HCT116 (cell line): Measurements from ENCODE around the gene SRPK2. TPM values are rescaled to one million over a fixed set of nuclear protein-coding genes. Genes with fewer than 3 reads are reported as not detected.

ENCODE experiments used
- ATAC-seq: fragments of 200-7000 bp; cut with Tn5 transposase; 2 replicates; pipeline ENCODE4 v1.9.1; 2020; ENCODE audit warnings: mild to moderate bottlenecking, moderate library complexity
- BruUV-seq: library from RNA; stranded (reverse); fragments of 400-500 nt; replicated peaks from 2 replicates; lab custom pipeline; 2021; lab: Mats Ljungman, UMichigan
- CTCF ChIA-PET: fragments of 300-600 bp; sonication (Branson Sonifier 250); formaldehyde crosslinking; loops from one replicate; lab custom pipeline; 2021; ENCODE audit warnings: antibody characterized with exemption; lab: Charles Lee
- POLR2A ChIA-PET: fragments of 300-600, 350-600 bp; sonication (Branson Sonifier 250); formaldehyde crosslinking; loops from one replicate; lab custom pipeline; 2021; ENCODE audit warnings: antibody characterized with exemption; lab: Charles Lee
- RAD21 ChIA-PET, 2 experiments: fragments of 300-600 bp; sonication (Branson Sonifier 250); formaldehyde crosslinking; loops; one replicate each; lab custom pipeline; 2023; ENCODE audit warnings: low total read pairs in 2 of 2; ENCODE audit not compliant: uncharacterized antibody in 2 of 2, unreplicated experiment in 2 of 2, low non-redundant PET in 1 of 2; lab: Charles Lee
- DNase-seq: peaks from one replicate; pipeline ENCODE4 v3.0.0-alpha.2; 2010; ENCODE audit warnings: low read depth, low spot score
- H2AFZ ChIP-seq: fragments of 200-600 bp; shearing (Covaris generic), sonication (generic); 2 replicates; pipeline ENCODE4 v1.6.1; 2017; ENCODE audit warnings: low read depth, mixed run types, mixed read lengths, antibody characterized with exemption, low read length; ENCODE audit not compliant: poor library complexity, severe bottlenecking
- H3K27ac ChIP-seq: 2 replicates; pipeline ENCODE4 v1.5.1; 2012; ENCODE audit warnings: low read depth, low read length
- H3K27me3 ChIP-seq: fragments of 200-600 bp; sonication (generic); 2 replicates; pipeline ENCODE4 v1.6.1; 2016; ENCODE audit warnings: mixed run types, low read length, mixed read lengths; ENCODE audit not compliant: insufficient read depth
- H3K36me3 ChIP-seq, 2 experiments: fragments of 200-500 bp in 1 of 2; fragments of 200-600 bp in 1 of 2; sonication (Bioruptor generic) in 1 of 2; sonication (generic) in 1 of 2; 2 replicates each; pipeline versions ENCODE4 v1.5.1 to v1.6.1; 2014 to 2016; ENCODE audit warnings: low read length in 2 of 2, inconsistent platforms in 1 of 2, mixed read lengths in 1 of 2, mixed run types in 1 of 2; ENCODE audit not compliant: insufficient read depth in 2 of 2, control insufficient read depth in 1 of 2
- H3K4me1 ChIP-seq, 2 experiments: fragments of 200-600 bp in 1 of 2; sonication (generic) in 1 of 2; 2 replicates each; pipeline versions ENCODE4 v1.5.1 to v1.6.1; 2012 to 2017; ENCODE audit warnings: low read length in 2 of 2, inconsistent platforms in 1 of 2, mild to moderate bottlenecking in 1 of 2, mixed read lengths in 1 of 2, mixed run types in 1 of 2, moderate library complexity in 1 of 2; ENCODE audit not compliant: insufficient read depth in 2 of 2, control insufficient read depth in 1 of 2
- H3K4me2 ChIP-seq: fragments of 200-600 bp; sonication (generic); 2 replicates; pipeline ENCODE4 v1.6.1; 2017; ENCODE audit warnings: mixed run types, low read length, mixed read lengths
- H3K4me3 ChIP-seq, 2 experiments: fragments of 200-600 bp in 1 of 2; sonication (generic) in 1 of 2; replicated peaks in 1 of 2; 2 replicates each; pipeline ENCODE4 v1.5.1; 2011 to 2016; ENCODE audit warnings: low read length in 2 of 2, control low read depth in 1 of 2, low read depth in 1 of 2, mild to moderate bottlenecking in 1 of 2, mixed read lengths in 1 of 2, mixed run types in 1 of 2
- H3K79me2 ChIP-seq: fragments of 200-600 bp; sonication (generic); 2 replicates; pipeline ENCODE4 v1.6.1; 2017; ENCODE audit warnings: mild to moderate bottlenecking, mixed run types, low read length, moderate library complexity, mixed read lengths; ENCODE audit not compliant: insufficient read depth
- H3K9ac ChIP-seq: fragments of 200-600 bp; sonication (generic); 2 replicates; pipeline ENCODE4 v1.6.1; 2016; ENCODE audit warnings: low read length, mixed read lengths
- H3K9me2 ChIP-seq: fragments of 200-600 bp; sonication (generic), shearing (Covaris generic); 2 replicates; pipeline ENCODE4 v1.6.1; 2017; ENCODE audit warnings: mixed run types, mild to moderate bottlenecking, moderate library complexity; ENCODE audit not compliant: insufficient read depth
- H3K9me3 ChIP-seq, 2 experiments: fragments of 200-500 bp in 1 of 2; fragments of 200-600 bp in 1 of 2; sonication (Bioruptor generic) in 1 of 2; sonication (generic) in 1 of 2; 2 replicates each; pipeline ENCODE4 v1.6.1; 2014 to 2017; ENCODE audit warnings: low read length in 2 of 2, mixed read lengths in 2 of 2, inconsistent platforms in 1 of 2, low read depth in 1 of 2, mild to moderate bottlenecking in 1 of 2, mixed run types in 1 of 2, moderate library complexity in 1 of 2; ENCODE audit not compliant: control insufficient read depth in 1 of 2, insufficient read depth in 1 of 2
- H4K20me1 ChIP-seq: fragments of 200-600 bp; sonication (generic), shearing (Covaris generic); 2 replicates; pipeline ENCODE4 v1.6.1; 2017; ENCODE audit warnings: mixed run types, mild to moderate bottlenecking, moderate library complexity; ENCODE audit not compliant: insufficient read depth
- CEBPB ChIP-seq: IDR thresholded peaks from 2 replicates; pipeline ENCODE4 v1.6.1; 2012; ENCODE audit warnings: low read depth
- EGR1 ChIP-seq: IDR thresholded peaks from 2 replicates; pipeline ENCODE4 v1.6.1; 2012; ENCODE audit warnings: low read depth
- EZH2 ChIP-seq: fragments of 200-600 bp; sonication (generic); IDR thresholded peaks from 2 replicates; pipeline ENCODE4 v1.6.1; 2017; ENCODE audit warnings: antibody characterized with exemption, mixed run types
- JUND ChIP-seq: IDR thresholded peaks from 2 replicates; pipeline ENCODE4 v1.6.1; 2012
- SIN3A ChIP-seq: IDR thresholded peaks from 2 replicates; pipeline ENCODE4 v1.6.1; 2012; ENCODE audit warnings: low read depth
- YY1 ChIP-seq: IDR thresholded peaks from 2 replicates; pipeline ENCODE4 v1.6.1; 2011; ENCODE audit warnings: low read length, low read depth, moderate library complexity, mild to moderate bottlenecking; ENCODE audit not compliant: insufficient replicate concordance; ENCODE audit errors: extremely low read depth
- ZFX ChIP-seq: fragments of 450-650 bp; IDR thresholded peaks from 2 replicates; pipeline ENCODE4 v1.6.1; 2017
- intact Hi-C: fragments of 100-400 bp; cut with micrococcal nuclease; formaldehyde crosslinking; loops from 2 replicates; pipeline ENCODE4 v1.10.0; 2022
- total RNA-seq: library from RNA; stranded (reverse); gene quantifications from one replicate; pipeline ENCODE4 v1.2.1, GENCODE V29; 2021; ENCODE audit not compliant: unreplicated experiment
- TF ChIP-seq, protein P1 (sequence below): IDR thresholded peaks from 2 replicates; pipeline ENCODE4 v1.6.1; 2012
- TF ChIP-seq, protein P2 (sequence below): IDR thresholded peaks from 2 replicates; pipeline ENCODE4 v1.6.1; 2012
- TF ChIP-seq, protein P3 (sequence below): IDR thresholded peaks from 2 replicates; pipeline ENCODE4 v1.6.1; 2011; ENCODE audit warnings: mild to moderate bottlenecking, low read length, moderate library complexity; ENCODE audit not compliant: insufficient replicate concordance; ENCODE audit errors: extremely low read depth

Gene SRPK2
- total RNA-seq, 1 experiment from 2014 or later, result 37.4 TPM

DNA sequence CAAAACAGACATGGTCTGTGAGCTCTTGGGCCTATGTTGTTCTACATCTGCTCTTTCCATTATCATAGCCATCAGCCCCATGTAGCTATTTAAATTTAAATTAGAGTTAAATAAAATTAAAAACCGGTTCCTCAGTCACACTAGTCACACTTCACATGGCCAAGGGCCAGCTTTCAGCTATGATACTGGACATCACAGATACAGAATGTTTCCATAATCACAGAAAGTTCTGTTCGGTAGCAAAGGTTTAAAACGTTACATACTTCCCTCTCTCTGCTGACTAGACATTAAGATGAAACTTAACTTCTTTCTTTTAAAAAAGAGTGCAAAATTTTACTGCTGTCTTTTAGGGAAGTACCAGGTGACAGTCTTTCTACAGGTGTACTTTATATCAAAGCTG, 43.0 kb downstream of the SRPK2 start:
- Histone ChIP-seq H3K9me2 (no peaks in the 10 kb centered on the region), H3K4me3 (no peak overlapping the region), H3K9me3 (no peaks in the 10 kb centered on the region), H4K20me1 (no peaks in the 10 kb centered on the region), H3K27me3 (no peaks in the 10 kb centered on the region), H2AFZ (no peak overlapping the region), H3K4me2 (no peak overlapping the region), H3K79me2 (peaks cover 73% of the 10 kb centered on the region), H3K36me3 (no peaks in the 10 kb centered on the region), H3K27ac (no peak overlapping the region), H3K9ac (no peak overlapping the region), H3K4me1 (peaks cover 36 to 73% of the 10 kb centered on the region in 2 experiments)
- ChIA-PET POLR2A (no interaction called here), CTCF (no interaction called here), RAD21 (interaction anchor here in 1 of 2 experiments (0.5 kb wide), 1 partner anchor 44 kb away, joined by 4 read pairs; no protein-coding TSS in a partner anchor)
- ATAC-seq (no peak), DNase-seq (no peak)
- no TSS peak for BruUV-seq
- intact Hi-C loops, result no loop called here
- TF ChIP-seq ZFX, result no peak
- TF ChIP-seq, protein P1, sequence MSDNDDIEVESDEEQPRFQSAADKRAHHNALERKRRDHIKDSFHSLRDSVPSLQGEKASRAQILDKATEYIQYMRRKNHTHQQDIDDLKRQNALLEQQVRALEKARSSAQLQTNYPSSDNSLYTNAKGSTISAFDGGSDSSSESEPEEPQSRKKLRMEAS, result no peak
- no peak for TF ChIP-seq SIN3A
- no peak for TF ChIP-seq CEBPB
- TF ChIP-seq, protein P2, sequence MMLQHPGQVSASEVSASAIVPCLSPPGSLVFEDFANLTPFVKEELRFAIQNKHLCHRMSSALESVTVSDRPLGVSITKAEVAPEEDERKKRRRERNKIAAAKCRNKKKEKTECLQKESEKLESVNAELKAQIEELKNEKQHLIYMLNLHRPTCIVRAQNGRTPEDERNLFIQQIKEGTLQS, result no peak
- no peak for TF ChIP-seq EZH2

DNA sequence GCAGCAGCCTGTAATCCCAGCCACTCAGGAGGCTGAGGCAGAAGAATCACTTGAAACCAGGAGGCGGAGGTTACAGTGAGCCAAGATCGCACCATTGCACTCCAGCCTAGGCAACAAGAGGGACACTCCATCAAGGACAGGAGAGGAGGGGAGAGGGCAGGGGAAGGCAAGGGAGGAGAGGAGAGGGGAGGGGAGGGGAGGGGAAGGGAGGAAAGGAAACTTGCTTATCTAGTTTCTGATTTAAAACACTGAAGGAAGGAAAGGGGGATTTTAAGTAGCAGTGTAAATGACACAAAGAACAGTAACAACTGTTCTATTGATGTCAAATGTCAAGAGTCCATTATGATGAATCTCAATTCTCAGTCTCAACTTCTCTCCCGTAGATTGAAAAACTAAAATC, 43.7 kb downstream of the SRPK2 start:
- no peak for ATAC-seq
- BruUV-seq, result no TSS peak
- POLR2A ChIA-PET, result no interaction called here

More for the DNA sequence above, 43.7 kb downstream of the SRPK2 start:
- intact Hi-C loops, result no loop called here
- ChIA-PET CTCF (no interaction called here), RAD21 (interaction anchor here in 1 of 2 experiments (0.5 kb wide), 1 partner anchor 44 kb away, joined by 4 read pairs; no protein-coding TSS in a partner anchor)
- Histone ChIP-seq H3K27ac (no peak overlapping the region), H2AFZ (no peak overlapping the region), H3K36me3 (no peaks in the 10 kb centered on the region), H3K4me1 (peaks cover 36 to 70% of the 10 kb centered on the region in 2 experiments), H3K9me2 (no peaks in the 10 kb centered on the region), H3K9ac (no peak overlapping the region), H3K79me2 (peaks cover 75% of the 10 kb centered on the region), H3K27me3 (no peaks in the 10 kb centered on the region), H4K20me1 (no peaks in the 10 kb centered on the region), H3K4me2 (no peak overlapping the region), H3K4me3 (no peak overlapping the region), H3K9me3 (no peaks in the 10 kb centered on the region)
- TF ChIP-seq YY1 (no peak), ZFX (no peak), CEBPB (no peak), EGR1 (no peak), JUND (no peak)
- TF ChIP-seq, protein P1, result no peak
- TF ChIP-seq, protein P3, sequence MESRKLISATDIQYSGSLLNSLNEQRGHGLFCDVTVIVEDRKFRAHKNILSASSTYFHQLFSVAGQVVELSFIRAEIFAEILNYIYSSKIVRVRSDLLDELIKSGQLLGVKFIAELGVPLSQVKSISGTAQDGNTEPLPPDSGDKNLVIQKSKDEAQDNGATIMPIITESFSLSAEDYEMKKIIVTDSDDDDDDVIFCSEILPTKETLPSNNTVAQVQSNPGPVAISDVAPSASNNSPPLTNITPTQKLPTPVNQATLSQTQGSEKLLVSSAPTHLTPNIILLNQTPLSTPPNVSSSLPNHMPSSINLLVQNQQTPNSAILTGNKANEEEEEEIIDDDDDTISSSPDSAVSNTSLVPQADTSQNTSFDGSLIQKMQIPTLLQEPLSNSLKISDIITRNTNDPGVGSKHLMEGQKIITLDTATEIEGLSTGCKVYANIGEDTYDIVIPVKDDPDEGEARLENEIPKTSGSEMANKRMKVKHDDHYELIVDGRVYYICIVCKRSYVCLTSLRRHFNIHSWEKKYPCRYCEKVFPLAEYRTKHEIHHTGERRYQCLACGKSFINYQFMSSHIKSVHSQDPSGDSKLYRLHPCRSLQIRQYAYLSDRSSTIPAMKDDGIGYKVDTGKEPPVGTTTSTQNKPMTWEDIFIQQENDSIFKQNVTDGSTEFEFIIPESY, result no peak
- no peak for DNase-seq
